Hippocampal formation (tissue), 2 donors: Measurements from ENCODE around the gene ABAT.
"Not testable (repeated sequence)": the region's sequence is repeated elsewhere in the genome, so short reads cannot be mapped to it uniquely, and the experiment has no call there.

Experiments used
- DNase-seq, 2 donors: peaks; one replicate each; lab custom pipeline; 2025; lab: John Stamatoyannopoulos, UW

ABAT gene

DNA sequence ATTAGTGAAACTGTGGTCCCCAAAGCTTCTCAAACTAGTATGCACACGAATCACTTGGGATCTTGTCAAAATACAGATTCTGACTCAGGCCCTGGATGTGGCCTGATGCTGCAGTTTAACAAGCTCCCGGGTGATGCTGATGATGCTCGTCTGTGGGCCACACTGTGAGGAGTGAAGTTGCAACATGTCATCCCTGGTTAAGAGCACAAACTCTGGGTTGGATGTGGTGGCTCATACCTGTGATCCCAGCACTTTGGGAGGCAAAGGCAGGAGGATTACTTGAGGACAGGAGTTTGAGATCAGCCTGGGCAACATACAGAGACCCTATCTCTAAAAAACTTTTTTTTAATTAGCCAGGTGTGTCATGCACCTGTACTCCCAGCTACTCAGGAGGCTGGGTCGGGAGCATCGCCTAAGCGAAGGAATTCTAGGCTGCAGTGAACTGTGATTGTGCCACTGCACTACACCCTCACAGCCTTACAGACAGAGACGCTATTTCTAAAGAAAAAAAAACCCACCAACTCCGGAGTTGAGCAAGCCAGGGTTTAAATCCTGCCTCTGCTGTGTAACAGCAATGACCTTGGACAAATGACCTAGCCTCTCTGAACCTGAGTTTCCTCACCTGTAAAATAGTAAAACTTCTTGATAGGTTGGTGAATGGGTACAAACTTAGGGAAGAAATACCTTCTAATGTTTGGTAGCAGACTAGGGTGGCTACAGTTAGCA lies 24.4 kb upstream of the ABAT start:
- no peak for DNase-seq

DNA sequence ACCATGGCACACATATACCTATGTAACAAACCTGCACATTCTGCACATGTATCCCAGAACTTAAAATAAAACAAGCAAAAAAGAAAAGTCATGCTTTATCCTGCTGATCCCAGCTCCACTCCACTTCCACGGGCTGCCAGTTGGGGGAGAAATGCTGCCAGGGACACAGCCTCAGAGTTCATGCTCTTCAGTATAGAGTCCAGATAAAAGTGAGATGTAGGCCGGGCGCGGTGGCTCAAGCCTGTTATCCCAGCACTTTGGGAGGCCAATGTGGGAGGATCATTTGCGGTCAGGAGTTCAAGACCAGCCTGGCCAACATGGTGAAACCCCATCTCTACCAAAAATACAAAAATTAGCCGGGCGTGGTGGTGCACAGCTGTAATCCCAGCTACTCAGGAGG lies 22.5 kb upstream of the ABAT start:
- not testable (repeated sequence) for DNase-seq

DNA sequence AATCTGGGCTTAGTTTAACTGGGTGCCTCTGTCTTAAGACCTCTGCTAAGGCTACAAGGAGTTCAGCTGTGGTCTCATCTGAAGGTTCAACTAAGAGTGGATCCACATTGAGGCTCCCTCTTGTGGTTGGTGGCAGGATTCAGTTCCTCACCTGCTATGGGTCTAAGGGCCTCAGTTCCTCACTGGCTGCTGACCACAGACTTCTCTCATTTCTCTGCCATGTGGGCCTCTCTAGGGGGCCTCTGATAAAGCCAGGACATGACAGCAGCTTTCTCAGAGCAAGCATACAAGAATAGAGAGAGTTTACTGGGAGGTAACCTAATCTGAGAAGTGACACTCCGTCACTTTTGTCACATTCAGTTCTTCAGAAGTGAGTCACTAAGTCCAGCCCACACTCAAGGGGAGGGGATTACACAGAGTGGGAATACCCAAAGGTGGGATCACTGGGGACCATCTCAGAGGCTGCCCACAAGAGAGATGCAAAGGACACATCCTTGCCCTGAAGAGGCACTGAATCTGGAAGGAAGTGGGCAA lies 19.2 kb upstream of the ABAT start:
- no peak for DNase-seq

DNA sequence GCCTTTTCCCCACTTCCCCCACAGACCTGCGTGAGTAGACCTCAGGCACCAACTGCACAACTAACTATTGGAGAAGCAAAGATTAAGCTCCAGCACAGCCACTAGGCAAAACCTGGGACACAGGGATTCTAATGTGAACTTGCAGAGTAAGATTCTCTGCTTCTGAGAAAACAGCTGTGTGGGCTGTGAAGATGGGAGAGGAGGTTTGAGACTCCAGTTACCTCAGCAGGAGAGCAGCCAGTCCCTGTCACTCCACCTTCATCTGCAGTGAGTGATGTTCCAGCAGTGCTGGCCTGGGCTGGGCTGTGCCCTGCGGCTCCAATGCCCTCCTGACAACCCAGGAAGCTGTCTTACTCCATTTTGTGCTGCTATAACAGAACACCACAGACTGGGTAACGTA lies 18.0 kb upstream of the ABAT start:
- DNase-seq = no peak

DNA sequence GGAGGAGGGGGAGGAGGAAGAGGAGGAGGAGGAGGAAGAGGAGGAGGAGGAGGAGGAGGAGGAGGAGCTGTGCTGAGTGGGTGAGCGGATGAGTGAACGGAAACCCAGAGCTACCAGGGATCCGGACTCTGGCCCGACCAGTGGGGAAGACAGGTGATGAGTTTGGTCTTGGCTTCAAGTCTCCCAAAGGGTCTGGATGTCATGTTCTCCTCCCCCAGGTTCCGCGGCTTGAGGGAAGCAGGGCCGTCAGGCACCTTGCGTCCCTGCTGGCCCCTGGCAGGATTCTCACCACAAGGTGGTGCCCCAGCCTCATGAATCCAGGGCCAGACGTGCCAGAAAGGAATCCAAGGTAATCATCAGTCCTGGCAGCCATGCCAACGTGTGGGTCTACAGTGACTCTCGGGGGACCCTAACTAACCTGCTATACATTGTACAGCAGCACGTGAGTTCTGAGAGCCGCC lies 13.5 kb upstream of the ABAT start:
- peak; percentile 9 to 53 for DNase-seq

DNA sequence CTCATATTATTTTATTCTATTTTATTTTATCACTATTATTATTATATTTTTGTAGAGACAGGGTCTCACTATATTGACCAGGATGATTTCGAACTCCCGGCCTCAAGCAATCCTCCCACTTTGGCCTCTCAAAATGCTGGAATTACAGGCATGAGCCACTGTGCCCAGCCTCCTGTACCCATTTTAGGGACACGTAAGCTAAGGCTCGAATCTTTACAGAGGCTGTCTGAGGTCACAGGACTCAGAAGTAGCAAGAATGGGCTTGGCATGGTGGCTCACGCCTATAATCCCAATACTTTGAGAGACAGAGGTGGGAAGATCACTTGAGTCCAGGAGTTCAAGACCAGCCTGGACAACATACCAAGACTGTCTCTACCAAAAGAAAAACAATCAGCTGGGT lies 12.7 kb upstream of the ABAT start:
- no peak for DNase-seq

DNA sequence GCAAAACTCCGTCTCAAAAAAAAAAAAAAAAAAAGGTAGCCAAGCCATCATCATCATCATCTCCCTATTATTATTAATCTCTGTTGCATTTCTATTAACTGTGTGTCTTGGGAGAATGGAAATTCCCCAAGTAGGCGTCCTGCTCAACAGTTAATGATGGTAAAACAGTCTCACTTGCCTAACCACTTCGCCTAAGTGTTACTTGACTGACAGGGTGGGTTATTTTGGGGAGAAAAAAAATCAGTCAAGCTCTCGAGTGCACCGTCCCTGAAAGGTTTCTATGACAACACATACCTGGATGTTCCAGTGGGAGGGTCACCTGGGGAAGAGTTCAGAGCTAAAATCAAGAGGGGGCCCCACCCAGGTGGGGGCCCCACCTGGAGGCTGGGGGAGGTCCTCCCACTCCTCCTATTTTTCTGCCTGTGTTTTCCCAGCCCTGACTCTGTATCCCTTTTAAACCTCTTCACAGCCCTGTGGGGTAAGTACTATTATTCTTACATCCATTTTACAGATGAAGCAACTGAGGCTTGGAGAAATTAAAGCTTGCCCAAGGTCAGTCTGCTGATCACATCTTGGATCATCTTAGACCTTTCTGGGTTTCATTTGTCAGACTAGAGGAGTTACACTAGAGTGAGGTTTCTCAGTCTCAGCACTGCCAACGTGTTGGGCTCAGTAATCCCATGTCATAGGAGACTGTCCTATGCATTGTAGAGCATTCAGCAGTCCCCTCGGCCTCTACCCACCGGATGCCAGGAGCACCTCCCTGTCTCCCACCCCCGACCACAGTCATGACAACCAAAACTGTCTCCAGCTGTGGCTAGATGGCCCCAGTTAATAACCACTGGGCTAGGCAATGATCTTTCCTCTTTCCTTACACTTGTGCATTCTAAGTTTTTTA lies 11.0 kb upstream of the ABAT start:
- DNase-seq = no peak

DNA sequence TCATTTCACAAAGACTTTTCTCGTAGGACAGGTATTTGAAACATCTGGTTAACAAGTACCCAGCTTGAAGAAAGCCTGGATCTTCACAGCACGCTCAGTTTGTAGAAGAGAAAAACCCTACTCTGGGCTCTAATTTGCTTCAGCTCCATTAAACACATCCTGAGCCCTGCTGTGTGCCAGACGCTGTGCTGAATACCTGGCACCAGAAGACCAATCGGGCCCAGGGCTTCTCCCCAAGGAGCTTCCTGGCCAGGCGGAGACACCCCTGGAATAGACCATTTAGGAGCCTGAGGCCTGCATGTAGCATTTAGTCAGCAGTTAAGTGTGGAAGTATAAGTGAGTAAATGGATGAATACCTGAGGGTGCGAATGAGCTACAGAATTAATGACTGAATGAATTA lies 8.9 kb upstream of the ABAT start:
- DNase-seq = no peak

DNA sequence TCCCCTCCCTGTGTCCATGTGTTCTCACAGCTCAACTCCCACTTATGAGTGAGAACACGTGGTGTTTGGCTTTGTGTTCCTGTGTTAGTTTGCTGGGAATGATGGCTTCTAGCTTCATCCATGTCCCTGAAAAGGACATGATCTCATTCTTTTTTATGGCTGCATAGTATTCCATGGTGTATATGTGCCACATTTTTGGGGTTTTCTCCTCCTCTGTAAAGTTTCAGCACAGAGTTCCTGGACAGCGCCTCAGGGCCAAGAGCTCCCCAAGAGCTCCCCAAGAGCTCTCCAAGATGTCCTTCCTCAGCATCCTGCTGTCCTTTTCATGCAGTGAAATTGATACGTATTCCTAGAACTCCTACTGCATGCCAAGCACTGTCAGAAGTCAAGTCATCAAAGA lies 6.9 kb upstream of the ABAT start:
- no peak for DNase-seq

DNA sequence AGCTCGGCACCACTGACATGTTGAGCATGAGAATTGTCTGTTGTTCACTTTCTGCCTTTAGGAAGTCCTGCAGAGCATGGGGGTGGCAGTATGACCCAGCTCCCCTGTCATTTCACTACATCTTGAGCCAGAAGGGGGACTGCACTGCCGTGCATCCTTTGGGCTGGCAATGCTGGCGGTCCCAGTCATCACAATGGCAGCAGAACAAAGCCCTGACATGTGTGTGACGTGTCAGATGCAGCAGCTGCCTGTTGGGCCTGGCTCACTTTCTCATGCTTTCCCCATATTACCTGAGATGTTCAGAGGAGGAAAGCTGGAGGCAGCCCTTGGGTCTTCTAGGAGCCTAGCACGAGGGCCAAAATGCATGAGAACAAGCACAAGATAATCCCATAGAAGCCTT lies 6.3 kb upstream of the ABAT start:
- DNase-seq = no peak

DNA sequence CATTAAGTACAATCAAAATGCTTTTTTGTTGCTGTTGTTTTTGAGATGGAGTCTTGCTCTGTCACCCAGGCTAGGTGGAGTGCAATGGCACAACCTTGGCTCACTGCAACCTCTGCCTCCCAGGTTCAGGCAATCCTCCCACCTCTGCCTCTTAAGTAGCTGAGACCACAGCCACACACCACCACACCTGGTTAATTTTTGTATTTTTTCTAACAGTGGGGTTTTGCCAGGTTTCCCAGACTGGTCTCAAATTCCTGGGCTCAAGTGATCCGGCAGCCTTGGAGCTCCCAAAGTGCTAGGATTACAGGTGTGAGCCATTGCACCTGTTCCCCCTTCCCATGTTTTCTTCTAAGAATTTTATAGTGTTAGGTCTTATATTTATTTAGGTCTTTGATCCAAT lies 4.9 kb upstream of the ABAT start:
- no peak for DNase-seq

DNA sequence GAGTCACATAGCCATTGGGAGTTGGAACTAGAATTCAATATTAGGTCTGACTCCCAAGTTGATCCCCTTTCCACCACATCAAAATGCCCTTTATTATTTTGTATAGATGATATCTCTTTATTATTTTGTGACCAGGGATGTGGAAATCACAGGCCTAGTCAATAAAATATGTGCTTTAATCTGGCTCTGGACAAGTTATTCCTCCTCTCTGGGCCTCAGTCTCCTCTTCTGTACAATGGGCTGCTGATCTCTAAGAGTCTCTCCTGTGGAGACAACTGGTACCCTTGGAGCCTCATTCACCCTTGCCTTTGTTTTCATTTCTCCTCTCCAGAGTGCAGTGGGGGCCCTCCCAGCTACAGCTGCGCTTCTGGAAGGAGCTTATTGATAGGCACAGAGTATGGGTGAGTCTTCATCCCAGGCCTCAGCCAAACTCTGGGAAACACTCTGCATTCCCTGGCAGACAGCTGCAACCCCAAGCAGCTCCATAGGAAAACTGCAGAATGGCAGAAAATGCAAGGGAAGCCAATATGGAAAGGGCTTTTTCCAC lies 4.3 kb upstream of the ABAT start:
- no peak for DNase-seq

DNA sequence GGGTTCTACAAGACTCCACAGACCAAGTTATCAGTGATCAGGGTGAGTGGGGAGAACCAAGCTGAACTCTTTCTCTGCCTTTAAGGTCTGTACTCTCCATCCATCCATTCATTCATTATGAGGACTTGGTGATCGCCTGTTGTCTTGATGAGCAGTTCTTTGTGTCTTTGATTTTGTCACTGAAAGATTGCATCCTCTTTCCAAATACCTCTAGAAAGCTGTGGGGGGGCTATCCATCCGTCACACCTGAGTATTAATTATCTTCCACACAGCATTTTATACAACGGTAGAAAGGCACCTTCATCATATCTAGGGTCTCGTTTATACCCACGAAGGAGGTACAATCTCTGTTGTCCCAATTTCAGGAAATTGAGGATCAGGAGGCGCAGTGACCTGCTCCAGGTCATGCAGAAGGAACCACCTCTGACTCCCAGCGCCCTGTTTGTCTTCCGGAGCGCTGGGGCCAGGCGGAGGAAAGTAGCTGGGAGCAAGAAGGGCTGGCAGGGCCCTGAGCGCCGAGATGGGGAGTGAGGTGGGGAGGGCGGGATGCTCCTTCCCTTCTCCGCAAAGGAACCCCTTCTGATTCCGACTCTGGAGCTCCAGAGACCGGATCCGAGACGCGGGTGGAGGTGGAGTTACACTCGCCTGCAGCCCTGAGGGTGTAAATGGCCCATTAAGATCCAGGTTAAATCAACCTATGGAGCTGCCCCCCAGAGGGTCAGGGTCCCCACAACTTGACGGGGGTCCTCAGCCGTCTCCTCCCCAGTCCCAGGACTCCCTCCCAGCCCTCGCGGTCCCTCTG lies 605 bp upstream of the ABAT start:
- no peak for DNase-seq

DNA sequence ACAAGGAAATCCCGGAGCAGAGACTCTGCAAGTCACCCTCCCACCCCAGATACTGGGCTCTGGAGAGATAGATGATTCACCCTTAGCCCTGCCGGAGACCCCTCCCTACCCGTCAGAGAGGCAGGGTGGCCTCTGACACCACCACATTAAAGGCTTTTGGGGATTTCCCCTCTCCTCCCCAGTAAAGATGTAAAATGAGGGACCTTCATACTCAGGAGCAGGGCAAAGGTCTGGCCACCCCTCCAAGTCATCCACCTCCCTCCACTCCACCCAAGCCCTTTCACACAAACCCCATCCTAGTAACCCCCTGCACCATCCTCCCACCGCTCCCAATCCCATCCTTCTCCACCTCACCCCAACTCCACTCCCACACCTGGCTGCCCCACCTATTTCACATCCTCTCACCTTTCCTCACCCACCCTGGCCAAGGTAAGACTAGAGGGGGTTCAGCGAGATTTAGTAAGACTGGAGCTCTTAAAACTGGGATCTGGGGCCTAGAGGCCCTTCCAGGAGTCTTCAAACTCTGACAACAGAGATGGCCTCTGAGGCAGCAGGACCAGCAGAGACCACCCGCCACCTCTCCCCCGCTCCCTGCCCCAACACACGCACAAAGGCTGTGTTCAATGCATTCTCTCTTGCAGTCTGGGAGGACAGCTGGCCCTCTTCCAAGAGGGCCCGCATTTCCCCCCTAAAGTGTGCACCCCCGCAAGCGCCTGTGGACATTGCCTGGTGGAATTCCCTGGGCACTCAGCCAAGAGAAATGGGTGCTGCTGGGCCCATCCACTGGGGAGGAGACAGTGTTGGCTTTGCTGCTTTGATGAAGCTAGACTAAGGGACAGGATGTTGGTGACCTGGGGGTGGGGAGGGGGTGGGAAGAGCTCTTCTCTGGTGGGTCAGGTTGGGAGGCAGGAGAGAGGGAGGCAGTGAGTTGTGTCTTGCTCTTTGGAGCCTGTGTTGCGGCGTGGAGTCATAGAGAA lies 1.1 kb downstream of the ABAT start:
- no peak for DNase-seq

DNA sequence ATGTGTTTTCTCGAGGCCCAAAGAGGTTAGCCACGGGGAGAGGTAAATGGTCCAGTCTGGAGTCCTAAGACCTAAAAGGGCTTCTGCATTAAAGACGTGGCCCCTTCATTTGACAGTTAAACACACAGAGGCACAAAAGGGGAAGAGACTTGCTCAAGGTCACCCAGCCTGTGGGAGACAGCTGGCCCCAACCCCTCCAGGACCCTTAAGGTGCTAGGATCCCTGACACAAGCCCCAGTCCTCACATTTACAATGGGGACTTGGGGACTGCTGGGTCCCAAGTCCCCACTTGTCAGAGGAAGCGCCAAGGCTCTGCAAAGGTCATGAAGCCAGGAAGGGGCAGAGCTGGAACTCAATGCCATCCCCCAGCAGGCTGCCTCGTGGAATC lies 1.7 kb downstream of the ABAT start:
- no peak for DNase-seq

DNA sequence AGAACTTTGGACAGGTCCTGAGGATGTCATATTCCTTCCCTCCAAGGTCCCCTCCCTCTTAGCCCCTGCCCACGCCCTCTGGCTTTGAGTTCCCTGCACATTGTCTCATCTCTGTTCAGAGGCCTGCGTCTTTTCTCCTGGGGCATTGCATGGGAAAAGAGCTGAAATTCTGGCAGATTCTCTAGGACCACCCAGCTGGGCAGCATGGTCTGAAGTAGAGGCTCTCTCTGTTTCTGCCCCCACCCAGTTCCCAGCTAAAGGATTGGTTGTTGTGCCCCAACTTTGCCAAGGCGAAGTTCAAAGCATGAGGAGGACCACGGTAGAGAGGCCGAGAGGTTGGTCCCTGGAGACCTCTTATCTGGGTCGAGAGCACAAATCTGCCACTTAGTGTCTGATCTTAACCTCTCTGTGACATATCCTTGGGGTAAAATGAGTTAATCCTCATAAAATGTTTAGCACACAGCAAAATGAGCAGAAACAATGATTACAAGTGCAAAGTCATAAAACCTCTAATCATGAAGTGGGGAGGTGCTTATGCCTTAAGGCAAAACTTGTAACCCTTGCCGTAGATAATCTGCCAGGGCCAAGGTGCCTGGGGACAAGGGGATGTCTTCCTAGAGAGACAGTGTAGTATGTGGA lies 2.4 kb downstream of the ABAT start:
- no peak for DNase-seq

DNA sequence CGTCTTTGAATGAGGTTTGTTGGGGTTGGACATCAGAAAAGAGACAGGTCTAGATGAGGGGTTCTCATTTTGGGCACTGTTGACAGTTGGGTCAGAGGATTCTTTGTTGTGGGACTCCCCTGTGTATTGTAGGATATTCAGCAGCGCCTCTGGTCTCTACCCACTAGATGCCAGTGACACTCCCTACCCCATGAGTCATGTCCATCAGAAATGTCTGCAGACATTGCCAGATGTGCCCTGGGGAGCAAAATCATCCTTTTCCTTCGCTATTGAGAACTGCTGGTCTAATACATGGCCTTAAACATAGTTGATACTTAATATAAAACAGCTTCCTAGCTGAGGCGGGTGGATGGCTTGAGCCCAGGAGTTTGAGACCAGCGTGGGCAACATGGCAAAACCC lies 3.1 kb downstream of the ABAT start:
- DNase-seq = no peak

DNA sequence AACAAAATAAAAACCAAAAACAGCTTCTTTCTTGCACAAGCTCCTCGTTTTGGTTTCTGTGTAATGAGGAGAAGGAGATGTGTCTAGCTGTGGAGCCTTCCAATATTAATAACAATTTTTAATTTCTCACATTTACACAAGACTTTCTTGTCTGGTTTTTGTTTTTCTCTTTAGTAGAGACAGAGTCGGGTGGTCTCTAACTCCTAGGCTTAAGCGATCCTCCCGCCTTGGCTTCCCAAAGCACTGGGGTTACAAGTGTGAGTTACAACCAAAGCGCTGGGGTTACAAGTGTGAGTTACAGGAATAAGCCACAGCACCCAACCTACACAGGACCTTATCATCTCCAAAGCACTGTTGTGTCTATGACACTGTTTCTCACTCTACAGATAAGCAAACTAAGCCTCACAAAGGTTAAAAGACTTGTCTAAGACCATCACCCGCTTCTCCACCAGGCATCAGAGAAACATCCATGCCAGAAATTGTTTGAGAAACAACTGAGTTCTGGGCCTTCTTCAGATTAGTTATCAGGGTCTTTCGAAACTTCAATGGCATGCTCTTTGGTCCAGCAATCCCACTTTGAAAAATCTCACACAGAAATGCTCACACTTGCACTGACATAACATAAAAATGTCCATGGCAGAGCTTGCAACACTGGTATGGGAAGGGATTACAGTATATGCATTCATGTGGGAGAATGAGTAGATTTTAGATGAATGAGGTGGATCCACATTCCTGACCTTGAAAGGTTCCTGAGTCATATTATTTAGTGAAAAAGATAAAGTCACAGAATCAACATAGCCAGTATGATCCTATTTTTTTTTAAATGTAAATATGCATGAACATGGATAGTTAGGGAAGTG lies 3.9 kb downstream of the ABAT start:
- DNase-seq = no peak

DNA sequence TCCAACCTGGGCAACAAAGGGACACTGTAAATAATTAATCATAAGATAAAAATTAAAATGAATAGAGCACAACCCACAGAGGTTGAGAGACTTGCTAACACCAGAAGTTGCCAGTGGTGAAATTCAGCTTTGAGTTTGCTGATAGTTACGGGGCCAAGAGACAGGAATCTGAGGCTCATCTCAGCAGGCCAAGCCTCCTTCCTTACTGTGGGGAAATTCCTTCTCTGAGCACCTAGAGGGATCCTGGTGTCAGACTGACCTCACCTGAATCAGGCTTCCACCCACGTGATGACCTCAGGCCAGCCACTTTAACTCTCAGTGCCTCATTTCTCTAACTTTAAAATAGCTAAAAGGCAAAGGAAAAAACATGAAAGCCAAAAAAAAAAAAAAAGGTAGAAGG lies 4.7 kb downstream of the ABAT start:
- DNase-seq = no peak
